HG03097 (cell line): ENCODE measurements around the gene NELL1.

Source experiments
- ATAC-seq: cut with Tn5 transposase; IDR thresholded peaks from one replicate; pipeline ENCODE4 v1.9.1; 2021; ENCODE audit not compliant: unreplicated experiment, low FRiP score

Gene NELL1

GRCh38 chr11:21588754-21589153 lies 919.4 kb downstream of the NELL1 start:
- no peak for ATAC-seq

GRCh38 chr11:21602699-21603098 lies 933.3 kb downstream of the NELL1 start:
- ATAC-seq, result no peak

GRCh38 chr11:21603886-21604285 lies 934.5 kb downstream of the NELL1 start:
- ATAC-seq, result no peak

DNA sequence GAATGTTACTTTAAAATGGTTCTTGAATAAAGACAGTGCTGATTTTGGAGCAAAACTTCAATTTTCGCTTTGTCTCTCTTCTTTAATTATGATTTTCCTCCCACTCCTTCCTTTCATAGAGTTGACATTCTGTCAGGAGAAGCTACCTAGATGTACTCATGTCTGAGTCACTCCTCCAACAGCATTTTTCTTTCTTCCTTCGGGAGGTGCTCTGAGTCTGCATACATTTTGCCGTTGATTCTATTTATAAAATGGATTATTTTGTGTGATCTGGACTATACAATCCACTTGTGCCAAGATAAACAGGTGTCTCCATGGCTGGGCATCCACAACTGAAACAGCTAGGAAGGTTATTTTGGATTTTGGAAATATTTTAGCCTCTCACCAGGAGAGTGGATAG lies 935.2 kb downstream of the NELL1 start:
- no peak for ATAC-seq

GRCh38 chr11:21612326-21612725 lies 942.9 kb downstream of the NELL1 start:
- no peak for ATAC-seq

- ATAC-seq, result no peak
Measured at GRCh38 chr11:21614961-21615360, 945.6 kb downstream of the NELL1 start.

GRCh38 chr11:21615955-21616371 lies 946.6 kb downstream of the NELL1 start:
- no peak for ATAC-seq

DNA sequence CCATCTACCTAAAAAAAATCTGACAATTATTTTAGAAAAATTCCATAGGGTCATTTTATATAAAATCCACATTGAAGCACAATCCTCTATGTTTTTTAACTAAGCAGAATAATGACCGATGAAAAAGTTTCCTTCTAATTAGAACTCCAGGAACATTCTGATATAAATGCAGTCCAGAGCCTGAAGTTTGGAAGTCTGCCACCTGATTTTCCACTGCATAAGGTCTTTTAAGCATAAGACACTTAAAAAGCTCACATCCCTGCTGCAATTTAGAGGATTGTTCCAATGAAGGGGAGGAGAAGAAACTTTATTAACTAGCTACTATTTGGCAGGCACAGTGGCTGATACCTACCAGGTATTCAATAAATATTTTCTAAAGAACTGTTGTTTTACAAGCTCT lies 953.2 kb downstream of the NELL1 start:
- no peak for ATAC-seq

- ATAC-seq, result no peak
Measured at GRCh38 chr11:21622995-21623394, 953.6 kb downstream of the NELL1 start.
